Left renal cortex interstitium (tissue), 4 donors: Measurements from ENCODE around the gene JOSD2. TPM values are rescaled to one million over a fixed set of nuclear protein-coding genes. Genes with fewer than 3 reads are reported as not detected.
A peak's percentile ranks its signal among the peaks of the same experiment; 100 is the strongest.

Experiments
- DNase-seq, 4 donors: peaks; one replicate each; pipeline ENCODE4 v3.0.0-alpha.2; 2013; ENCODE audit warnings: low read depth in 4 of 4, low spot score in 2 of 4, missing footprints in 1 of 4
- polyA plus RNA-seq, 4 donors: library from polyadenylated mRNA; unstranded; fragments of 120-200 nt; gene quantifications; one replicate each; pipeline ENCODE4 v1.2.1, GENCODE V29; 2013; ENCODE audit not compliant: insufficient read length in 4 of 4

Gene JOSD2
- polyA plus RNA-seq, 4 donors = 8.9 to 20.2 (median 15.2) TPM

- no peak for DNase-seq
Observed at GRCh38 chr19:50514346-50515167, 3.6 kb upstream of the JOSD2 start.

- DNase-seq = no peak
Observed at GRCh38 chr19:50513746-50514345, 2.9 kb upstream of the JOSD2 start, which contains the start of gene ASPDH. Gene ASPDH, minus strand, starts transcription at chr19:50513913. Its CDS starts 90 bp downstream, at chr19:50513823.

GRCh38 chr19:50512999-50513745 is 2.2 kb upstream of the JOSD2 start:
- DNase-seq = no peak

GRCh38 chr19:50512112-50512998 is 1.4 kb upstream of the JOSD2 start:
- no peak for DNase-seq

GRCh38 chr19:50510700-50511068 is 307 bp downstream of the JOSD2 start:
- DNase-seq = peak in 2 of 4 donors; percentile 67 to 71

GRCh38 chr19:50510121-50510670 is 795 bp downstream of the JOSD2 start:
- DNase-seq = no peak

GRCh38 chr19:50509366-50509765 is 1.6 kb downstream of the JOSD2 start:
- no peak for DNase-seq

GRCh38 chr19:50508843-50509190 is 2.2 kb downstream of the JOSD2 start:
- no peak for DNase-seq

GRCh38 chr19:50507376-50507775 is 3.6 kb downstream of the JOSD2 start:
- no peak for DNase-seq

- DNase-seq = no peak
Observed at GRCh38 chr19:50506700-50507099, 4.3 kb downstream of the JOSD2 start.

GRCh38 chr19:50505856-50506611 is 5.0 kb downstream of the JOSD2 start:
- no peak for DNase-seq

- no peak for DNase-seq
Observed at GRCh38 chr19:50501568-50502475, 9.2 kb downstream of the JOSD2 start.

GRCh38 chr19:50501186-50501567 is 9.8 kb downstream of the JOSD2 start:
- DNase-seq = no peak

- no peak for DNase-seq
Observed at GRCh38 chr19:50500753-50501151, 10.2 kb downstream of the JOSD2 start.

- DNase-seq = no peak
Observed at GRCh38 chr19:50500060-50500752, 10.8 kb downstream of the JOSD2 start.

GRCh38 chr19:50498219-50499056 is 12.6 kb downstream of the JOSD2 start:
- DNase-seq = no peak

GRCh38 chr19:50497022-50497405 is 14.0 kb downstream of the JOSD2 start:
- no peak for DNase-seq
